Smooth muscle cell (in vitro differentiated cells): ENCODE measurements around the gene COMMD8. TPM values are rescaled to one million over a fixed set of nuclear protein-coding genes. Genes with fewer than 3 reads are reported as not detected.
A peak's percentile ranks its signal among the peaks of the same experiment; 100 is the strongest.

Source experiments
- DNase-seq: peaks from one replicate; lab custom pipeline; 2025; ENCODE audit not compliant: unreplicated experiment; lab: John Stamatoyannopoulos, UW
- H2AFZ ChIP-seq: fragments of 200-600 bp; sonication (generic); 2 replicates; pipeline ENCODE4 v1.6.0; 2016; ENCODE audit warnings: antibody characterized with exemption, low read depth, mild to moderate bottlenecking
- H3F3A ChIP-seq: fragments of 200-600 bp; sonication (generic); 2 replicates; pipeline ENCODE4 v1.6.0; 2017; ENCODE audit warnings: antibody characterized with exemption, low read depth
- H3K27ac ChIP-seq: fragments of 200-600 bp; sonication (generic); 2 replicates; pipeline ENCODE4 v1.5.1; 2016; ENCODE audit warnings: low read depth, mild to moderate bottlenecking
- H3K27me3 ChIP-seq: fragments of 200-600 bp; sonication (generic); 2 replicates; pipeline ENCODE4 v1.6.1; 2016; ENCODE audit warnings: low read depth, mild to moderate bottlenecking
- H3K36me3 ChIP-seq: fragments of 200-600 bp; sonication (generic); 2 replicates; pipeline ENCODE4 v1.5.1; 2016; ENCODE audit warnings: low read depth
- H3K4me1 ChIP-seq: fragments of 200-600 bp; sonication (generic); 2 replicates; pipeline ENCODE4 v1.5.1; 2016; ENCODE audit warnings: low read depth
- H3K4me2 ChIP-seq: fragments of 200-600 bp; sonication (generic); 2 replicates; pipeline ENCODE4 v1.6.0; 2016; ENCODE audit warnings: mild to moderate bottlenecking
- H3K4me3 ChIP-seq: fragments of 200-600 bp; sonication (generic); 2 replicates; pipeline ENCODE4 v1.5.1; 2016; ENCODE audit warnings: mild to moderate bottlenecking
- H3K79me2 ChIP-seq: fragments of 200-600 bp; sonication (generic); 2 replicates; pipeline ENCODE4 v1.6.0; 2016; ENCODE audit warnings: low read depth, mild to moderate bottlenecking
- H3K9ac ChIP-seq: fragments of 200-600 bp; sonication (generic); 2 replicates; pipeline ENCODE4 v1.6.0; 2016; ENCODE audit warnings: low read depth
- H3K9me3 ChIP-seq: fragments of 200-600 bp; sonication (generic); replicated peaks from 2 replicates; pipeline ENCODE4 v1.5.1; 2016; ENCODE audit warnings: low read depth
- H4K20me1 ChIP-seq: fragments of 200-600 bp; sonication (generic); 2 replicates; pipeline ENCODE4 v1.6.0; 2016; ENCODE audit warnings: low read depth
- WGBS: methylation state at CpG from one replicate; pipeline ENCODE4 v1.1.7; 2016; ENCODE audit warnings: low lambda C conversion rate; 5-methylcytosine and 5-hydroxymethylcytosine counted together
- polyA plus RNA-seq: library from polyadenylated mRNA; unstranded; fragments of >200 nt; fragmentation: Nextera tagmentation; extraction: Ambion mirVana; gene quantifications from 2 replicates; pipeline ENCODE4 v1.2.1, GENCODE V29; 2016
- total RNA-seq: library from RNA; depleted of rRNA; stranded (reverse); fragments of >200 nt; gene quantifications from 2 replicates; pipeline ENCODE4 v1.2.3, GENCODE V29; 2014
- TF ChIP-seq, protein P1 (sequence below): fragments of 200-600 bp; sonication (generic); IDR thresholded peaks from 2 replicates; pipeline ENCODE4 v1.5.1; 2017; ENCODE audit warnings: borderline replicate concordance, mild to moderate bottlenecking, antibody characterized with exemption; ENCODE audit not compliant: insufficient read depth, poor library complexity, severe bottlenecking

The COMMD8 gene
- total and polyA plus RNA-seq, 2 experiments from 2014 or later: 29.0 to 35.5 TPM

DNA sequence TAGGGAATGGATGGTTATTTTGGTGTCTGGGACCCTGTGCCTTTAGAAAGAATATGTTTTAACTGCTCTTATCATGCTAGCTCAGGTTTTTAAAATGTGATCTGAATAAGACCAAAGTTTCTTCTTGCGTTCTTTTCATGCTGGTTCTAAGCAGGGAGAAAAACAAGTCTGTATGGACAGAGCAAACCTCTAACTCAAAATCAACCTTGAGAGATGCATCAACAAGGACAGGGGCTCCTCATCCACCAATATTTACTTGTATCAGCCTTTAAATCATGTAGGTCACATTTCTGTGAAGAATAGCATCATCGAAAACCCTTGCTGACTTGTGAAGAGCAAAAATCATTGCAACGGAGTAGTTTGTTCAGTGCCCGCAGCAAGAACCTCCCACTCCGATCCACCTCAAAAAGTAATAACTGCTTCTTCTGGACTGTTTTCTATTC, 22.8 kb upstream of the COMMD8 start:
- Histone ChIP-seq H4K20me1 (no peaks in the 10 kb centered on the region), H3F3A (no peaks in the 10 kb centered on the region), H3K4me3 (peak overlapping the region; percentile 65), H3K27me3 (no peaks in the 10 kb centered on the region), H3K4me1 (no peaks in the 10 kb centered on the region), H3K79me2 (peaks cover 13% of the 10 kb centered on the region), H2AFZ (peak overlapping the region; percentile 84), H3K36me3 (no peaks in the 10 kb centered on the region), H3K4me2 (peak overlapping the region; percentile 90), H3K9ac (peak overlapping the region; percentile 84), H3K9me3 (no peaks in the 10 kb centered on the region), H3K27ac (peak overlapping the region; percentile 81)
- 66% methylated on average over 5 of the region's 5 CpGs for WGBS
- DNase-seq: no peak
- TF ChIP-seq, protein P1, sequence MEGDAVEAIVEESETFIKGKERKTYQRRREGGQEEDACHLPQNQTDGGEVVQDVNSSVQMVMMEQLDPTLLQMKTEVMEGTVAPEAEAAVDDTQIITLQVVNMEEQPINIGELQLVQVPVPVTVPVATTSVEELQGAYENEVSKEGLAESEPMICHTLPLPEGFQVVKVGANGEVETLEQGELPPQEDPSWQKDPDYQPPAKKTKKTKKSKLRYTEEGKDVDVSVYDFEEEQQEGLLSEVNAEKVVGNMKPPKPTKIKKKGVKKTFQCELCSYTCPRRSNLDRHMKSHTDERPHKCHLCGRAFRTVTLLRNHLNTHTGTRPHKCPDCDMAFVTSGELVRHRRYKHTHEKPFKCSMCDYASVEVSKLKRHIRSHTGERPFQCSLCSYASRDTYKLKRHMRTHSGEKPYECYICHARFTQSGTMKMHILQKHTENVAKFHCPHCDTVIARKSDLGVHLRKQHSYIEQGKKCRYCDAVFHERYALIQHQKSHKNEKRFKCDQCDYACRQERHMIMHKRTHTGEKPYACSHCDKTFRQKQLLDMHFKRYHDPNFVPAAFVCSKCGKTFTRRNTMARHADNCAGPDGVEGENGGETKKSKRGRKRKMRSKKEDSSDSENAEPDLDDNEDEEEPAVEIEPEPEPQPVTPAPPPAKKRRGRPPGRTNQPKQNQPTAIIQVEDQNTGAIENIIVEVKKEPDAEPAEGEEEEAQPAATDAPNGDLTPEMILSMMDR: no peak

DNA sequence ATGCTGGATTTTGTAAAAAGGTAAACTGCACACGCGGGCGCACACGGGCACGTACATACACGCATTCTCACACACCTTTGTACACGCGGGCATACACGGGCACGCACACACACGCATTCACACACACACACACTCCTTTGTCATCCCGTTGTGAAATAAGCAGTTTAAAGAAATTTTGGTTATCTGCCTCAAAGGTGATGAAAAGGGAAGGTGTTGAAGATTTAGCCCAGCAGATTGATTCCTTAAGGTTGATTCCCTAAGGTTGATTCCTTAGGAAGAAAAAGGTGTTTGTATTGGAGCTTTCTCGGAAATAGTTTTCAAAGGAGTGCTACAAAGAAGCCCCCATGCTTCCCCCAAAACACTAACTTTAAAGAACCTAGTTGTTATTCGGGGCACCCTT, 22.3 kb upstream of the COMMD8 start:
- no peaks in the 10 kb centered on the region for H3K4me1 ChIP-seq

DNA sequence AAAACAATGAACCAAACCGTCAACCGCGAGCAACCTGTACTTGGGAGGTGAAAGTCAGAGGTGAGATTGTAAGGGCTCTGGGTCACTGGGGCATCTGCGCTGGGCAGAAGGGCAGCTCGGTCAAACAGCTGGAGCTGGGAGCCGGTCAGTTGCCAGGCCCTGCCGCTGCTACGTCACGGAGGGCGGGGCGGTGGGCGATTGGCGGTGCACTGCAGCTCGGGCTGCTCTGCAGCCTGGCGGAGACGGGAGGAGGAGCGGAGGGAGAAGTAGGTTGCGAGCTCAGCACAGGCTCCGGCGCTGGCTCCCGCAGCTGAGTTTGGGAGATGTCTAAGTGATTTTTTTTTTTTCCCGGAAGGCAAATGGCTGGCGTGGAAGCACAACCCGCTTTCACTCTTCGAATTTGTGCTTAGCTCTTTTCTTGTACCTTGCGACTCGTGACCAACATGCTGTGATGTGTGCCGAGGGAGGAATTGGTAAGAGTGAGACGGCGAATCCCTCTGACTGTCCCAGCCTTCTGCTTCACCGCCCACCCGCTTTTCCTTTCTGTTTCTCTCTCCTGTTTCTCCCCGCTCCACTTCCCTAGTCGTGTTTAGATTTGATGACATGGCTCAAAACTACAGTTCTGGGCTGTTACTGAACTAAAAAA, 21.7 kb upstream of the COMMD8 start, which contains the start of gene ATP10D:
Gene ATP10D (plus strand): TSS at position 229 of the 646 bp plus-strand sequence. CDS start 27,266 bp downstream, outside the sequence.
- H3K4me3 ChIP-seq: peak within 1 kb of the TSS; percentile 65
- TF ChIP-seq, protein P1: no peak
- no peaks in the 10 kb centered on the region for H3K4me1 ChIP-seq
- H3K36me3 ChIP-seq: no peaks in the 10 kb centered on the region
- H4K20me1 ChIP-seq: no peaks in the 10 kb centered on the region
- peaks cover 13% of the 10 kb centered on the region for H3K79me2 ChIP-seq
- peak; percentile 73 for DNase-seq
- H3K27ac ChIP-seq: peak within 1 kb of the TSS; percentile 81
- WGBS: under 1% methylated on average over 33 of the region's 34 CpGs
- H3K9ac ChIP-seq: peak within 1 kb of the TSS; percentile 84
- H3F3A ChIP-seq: no peaks in the 10 kb centered on the region
- no peaks in the 10 kb centered on the region for H3K9me3 ChIP-seq
- peak within 1 kb of the TSS; percentile 90 for H3K4me2 ChIP-seq
- H2AFZ ChIP-seq: peak within 1 kb of the TSS; percentile 84
- no peaks in the 10 kb centered on the region for H3K27me3 ChIP-seq

More for the DNA sequence above, 22.3 kb upstream of the COMMD8 start:
- H2AFZ ChIP-seq: peak overlapping the region; percentile 84
- WGBS: 7% methylated on average over 14 of the region's 14 CpGs
- H3K9ac ChIP-seq: peak overlapping the region; percentile 84
- no peak for DNase-seq
- H3F3A ChIP-seq: no peaks in the 10 kb centered on the region
- H3K79me2 ChIP-seq: peaks cover 13% of the 10 kb centered on the region
- no peaks in the 10 kb centered on the region for H3K9me3 ChIP-seq
- H4K20me1 ChIP-seq: no peaks in the 10 kb centered on the region
- peak overlapping the region; percentile 90 for H3K4me2 ChIP-seq
- H3K27me3 ChIP-seq: no peaks in the 10 kb centered on the region
- TF ChIP-seq, protein P1: no peak
- no peaks in the 10 kb centered on the region for H3K36me3 ChIP-seq
- peak overlapping the region; percentile 81 for H3K27ac ChIP-seq
- H3K4me3 ChIP-seq: peak overlapping the region; percentile 65
